HCEC 1CT (cell line): Measurements from ENCODE around the gene TMEM18.
"Not testable (repeated sequence)": the region's sequence is repeated elsewhere in the genome, so short reads cannot be mapped to it uniquely, and the experiment has no call there.

ENCODE experiments used
- DNase-seq: peaks from one replicate; pipeline ENCODE4 v3.0.0-alpha.2; 2017

Gene TMEM18

GRCh38 chr2:692767-693166 lies 15.6 kb upstream of the TMEM18 start:
- no peak for DNase-seq

- DNase-seq, result no peak
Measured at GRCh38 chr2:691821-692761, 14.9 kb upstream of the TMEM18 start.

GRCh38 chr2:690799-691198 lies 13.6 kb upstream of the TMEM18 start:
- DNase-seq, result no peak

- no peak for DNase-seq
Measured at GRCh38 chr2:689877-690510, 12.8 kb upstream of the TMEM18 start.

GRCh38 chr2:689237-689636 lies 12.0 kb upstream of the TMEM18 start:
- no peak for DNase-seq

- DNase-seq, result no peak
Measured at GRCh38 chr2:688504-689076, 11.4 kb upstream of the TMEM18 start.

- DNase-seq, result no peak
Measured at GRCh38 chr2:685421-685820, 8.2 kb upstream of the TMEM18 start.

GRCh38 chr2:684913-685312 lies 7.7 kb upstream of the TMEM18 start:
- DNase-seq, result not testable (repeated sequence)

GRCh38 chr2:682226-682625 lies 5.0 kb upstream of the TMEM18 start:
- DNase-seq, result no peak

GRCh38 chr2:681312-681711 lies 4.1 kb upstream of the TMEM18 start:
- DNase-seq, result no peak

- DNase-seq, result no peak
Measured at GRCh38 chr2:680496-680895, 3.3 kb upstream of the TMEM18 start.

GRCh38 chr2:678964-679363 lies 1.8 kb upstream of the TMEM18 start:
- no peak for DNase-seq

GRCh38 chr2:677959-678550 lies 849 bp upstream of the TMEM18 start:
- no peak for DNase-seq

GRCh38 chr2:676647-677055 lies 555 bp downstream of the TMEM18 start:
- DNase-seq, result peak; percentile 99

- peak; percentile 95 for DNase-seq
Measured at GRCh38 chr2:675982-676646, 1.1 kb downstream of the TMEM18 start.

GRCh38 chr2:675460-675859 lies 1.7 kb downstream of the TMEM18 start:
- no peak for DNase-seq

- no peak for DNase-seq
Measured at GRCh38 chr2:675051-675450, 2.2 kb downstream of the TMEM18 start.

- DNase-seq, result no peak
Measured at GRCh38 chr2:674321-674985, 2.8 kb downstream of the TMEM18 start.

- peak; percentile 41 for DNase-seq
Measured at GRCh38 chr2:673615-674320, 3.4 kb downstream of the TMEM18 start.

- DNase-seq, result no peak
Measured at GRCh38 chr2:673016-673415, 4.2 kb downstream of the TMEM18 start.

- no peak for DNase-seq
Measured at GRCh38 chr2:672606-672905, 4.7 kb downstream of the TMEM18 start.
